HepG2 (cell line): Measurements from ENCODE around the gene CYP4X1. TPM values are rescaled to one million over a fixed set of nuclear protein-coding genes. Genes with fewer than 3 reads are reported as not detected.
"Not testable (repeated sequence)": the region's sequence is repeated elsewhere in the genome, so short reads cannot be mapped to it uniquely, and the experiment has no call there.

Source experiments
- ATAC-seq: fragments of 200-7000 bp; cut with Tn5 transposase; 3 replicates; pipeline ENCODE4 v1.9.1; 2020; ENCODE audit warnings: mild to moderate bottlenecking, moderate library complexity
- BruUV-seq: library from RNA; stranded (reverse); fragments of 400-500 nt; replicated peaks from 2 replicates; lab custom pipeline; 2021; lab: Mats Ljungman, UMichigan
- CTCF ChIA-PET: fragments of 300-600 bp; formaldehyde crosslinking; extraction: SDS; loops from one replicate; lab custom pipeline; 2021; ENCODE audit warnings: low total read pairs, inconsistent platforms, low intra/inter-chr PET ratio; lab: Yijun Ruan, JAX
- POLR2A ChIA-PET: fragments of 350-600 bp; sonication (Branson Sonifier 250); formaldehyde crosslinking; loops from one replicate; lab custom pipeline; 2020; ENCODE audit warnings: antibody characterized with exemption, inconsistent platforms; lab: Yijun Ruan, JAX
- DNase-seq: peaks from one replicate; pipeline ENCODE4 v3.0.0-alpha.2; 2015; ENCODE audit warnings: low spot score
- FAIRE-seq: peaks from 3 replicates; lab custom pipeline; 2011; peaks lifted over from hg19 to GRCh38; lab: Jason Lieb, UNC
- H2AFZ ChIP-seq: one replicate; pipeline ENCODE4 v1.6.1; 2011; ENCODE audit warnings: low read length, inconsistent platforms
- H3K27ac ChIP-seq: fragments of 300-600 bp; 3 replicates; pipeline ENCODE4 v1.8.0; 2011; ENCODE audit warnings: mixed run types, mild to moderate bottlenecking, mixed read lengths, low read length, inconsistent platforms; ENCODE audit not compliant: insufficient read depth; ENCODE audit errors: extremely low read length
- H3K27me3 ChIP-seq, 2 experiments: fragments of 200-600 bp in 1 of 2; 2 replicates in 1 of 2; 3 replicates in 1 of 2; pipeline versions ENCODE4 v1.6.0 to v1.8.0; 2011; ENCODE audit warnings: low read length in 2 of 2, mild to moderate bottlenecking in 2 of 2, moderate library complexity in 2 of 2, inconsistent platforms in 1 of 2; ENCODE audit not compliant: insufficient read depth in 2 of 2, control insufficient read depth in 1 of 2
- H3K36me3 ChIP-seq, 2 experiments: fragments of 200-600 bp in 1 of 2; replicated peaks in 1 of 2; 2 replicates in 1 of 2; 3 replicates in 1 of 2; pipeline versions ENCODE4 v1.5.1 to v1.8.0; 2011; ENCODE audit warnings: low read length in 2 of 2, inconsistent platforms in 1 of 2; ENCODE audit not compliant: insufficient read depth in 2 of 2, control insufficient read depth in 1 of 2
- H3K4me1 ChIP-seq: 2 replicates; pipeline ENCODE4 v1.5.1; 2012; ENCODE audit warnings: low read length, inconsistent platforms; ENCODE audit not compliant: insufficient read depth
- H3K4me2 ChIP-seq: 2 replicates; pipeline ENCODE4 v1.6.0; 2011; ENCODE audit warnings: low read depth, low read length, inconsistent platforms
- H3K4me3 ChIP-seq, 3 experiments: fragments of 200-600 bp in 1 of 3; sonication (generic), shearing (Covaris generic) in 1 of 3; replicated peaks in 1 of 3; 2 replicates each; pipeline ENCODE4 v1.5.1; 2011 to 2016; ENCODE audit warnings: low read length in 3 of 3, inconsistent platforms in 2 of 3, low read depth in 2 of 3, mild to moderate bottlenecking in 2 of 3, control low read depth in 1 of 3, mixed read lengths in 1 of 3; ENCODE audit not compliant: insufficient read depth in 1 of 3
- H3K79me2 ChIP-seq: one replicate; pipeline ENCODE4 v1.6.1; 2011; ENCODE audit warnings: low read length, inconsistent platforms; ENCODE audit not compliant: insufficient read depth
- H3K9ac ChIP-seq: 2 replicates; pipeline ENCODE4 v1.6.0; 2011; ENCODE audit warnings: mild to moderate bottlenecking, low read depth, low read length, inconsistent platforms; ENCODE audit not compliant: insufficient read depth
- H3K9me3 ChIP-seq: 2 replicates; pipeline ENCODE4 v1.5.1; 2012; ENCODE audit warnings: mild to moderate bottlenecking, low read length
- H4K20me1 ChIP-seq: 2 replicates; pipeline ENCODE4 v1.6.0; 2011; ENCODE audit warnings: inconsistent platforms, mild to moderate bottlenecking, low read length, moderate library complexity; ENCODE audit not compliant: insufficient read depth
- CEBPG ChIP-seq: IDR thresholded peaks from 2 replicates; pipeline ENCODE4 v1.6.1; 2016
- CTCF ChIP-seq: sonication (generic); formaldehyde crosslinking; IDR thresholded peaks from 2 replicates; pipeline ENCODE4 v1.5.0; 2020; ENCODE audit warnings: mild to moderate bottlenecking, missing genetic modification reagents, moderate library complexity
- STAG1 ChIP-seq: sonication (generic); formaldehyde crosslinking; IDR thresholded peaks from 2 replicates; pipeline ENCODE4 v1.4.0; 2020; ENCODE audit warnings: missing genetic modification reagents
- WGBS: methylation state at CpG from one replicate; pipeline ENCODE4 v1.1.6; 2017; ENCODE audit warnings: low lambda C conversion rate; 5-methylcytosine and 5-hydroxymethylcytosine counted together
- in situ Hi-C: cut with HindIII; loops from 2 replicates; pipeline ENCODE4 v1.10.0; 2017; ENCODE audit warnings: low pct_unique_long_range_greater_than_20kb; ENCODE audit not compliant: extremely low pct_ligation_motif_present
- intact Hi-C: fragments of 100-400 bp; cut with micrococcal nuclease; formaldehyde crosslinking; loops from one replicate; pipeline ENCODE4 v1.10.0; 2022; ENCODE audit not compliant: unreplicated experiment
- polyA plus RNA-seq, 8 experiments: library from polyadenylated mRNA; depleted of rRNA in 3 of 8; stranded (reverse) in 7 of 8; unstranded in 1 of 8; fragments of >200 nt; fragmentation: Illumina TruSeq in 4 of 8; extraction: Trizol in 4 of 8; gene quantifications; 2 replicates each; pipeline versions ENCODE4 v1.2.1 to v1.2.3, GENCODE V29; 2011 to 2016; ENCODE audit warnings: low read depth in 4 of 8, missing spikeins in 1 of 8, mixed read lengths in 1 of 8; ENCODE audit not compliant: insufficient read depth in 1 of 8
- total RNA-seq, 5 experiments: library from RNA; depleted of rRNA; stranded (reverse); fragments of >200 nt; fragmentation: Illumina TruSeq; extraction: Trizol; gene quantifications; 2 replicates each; pipeline ENCODE4 v1.2.3, GENCODE V29; 2016; ENCODE audit warnings: low read depth in 1 of 5

Gene CYP4X1
- total and polyA plus RNA-seq, 2 of the 13 experiments (the other 11 are each of a cell fraction or from before 2014, with no cell fraction given): 0.07 TPM; not detected in 1

- H3K27me3 ChIP-seq, H3K4me1 ChIP-seq, H4K20me1 ChIP-seq, ATAC-seq, H3K36me3 ChIP-seq, FAIRE-seq, H3K9me3 ChIP-seq, in situ Hi-C loops, BruUV-seq, H3K79me2 ChIP-seq, CTCF ChIA-PET, H3K4me3 ChIP-seq, POLR2A ChIA-PET, intact Hi-C loops, H2AFZ ChIP-seq, H3K9ac ChIP-seq, H3K27ac ChIP-seq, H3K4me2 ChIP-seq, DNase-seq: not testable (repeated sequence)
- 0% methylated on average over 3 of the region's 4 CpGs for WGBS
Observed at GRCh38 chr1:47069080-47069479, 45.6 kb downstream of the CYP4X1 start.

DNA sequence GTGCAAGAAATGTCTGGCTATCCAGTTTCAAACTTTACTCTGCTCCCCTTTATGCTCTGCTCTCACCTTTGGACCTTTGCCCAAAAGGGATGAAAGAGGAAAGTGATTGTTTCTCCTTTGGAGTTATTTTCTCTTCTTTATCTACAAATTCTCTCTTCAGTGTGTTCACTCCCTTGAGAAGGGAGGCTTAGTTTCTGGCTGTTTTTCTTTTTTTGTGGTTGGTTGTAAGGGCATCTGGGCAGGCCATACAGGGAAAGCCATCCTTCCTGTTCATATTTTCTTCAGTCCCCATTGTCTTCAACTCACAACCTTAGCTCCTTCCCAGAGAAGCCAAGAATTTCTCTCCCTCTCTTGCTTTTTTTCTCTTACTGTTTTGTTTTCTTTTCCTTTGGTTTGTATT lies 46.0 kb downstream of the CYP4X1 start:
- FAIRE-seq: peak; percentile 8
- H3K4me2 ChIP-seq, BruUV-seq, H3K27me3 ChIP-seq, ATAC-seq, H4K20me1 ChIP-seq, H3K4me1 ChIP-seq, H3K9me3 ChIP-seq, intact Hi-C loops, H3K27ac ChIP-seq, H3K4me3 ChIP-seq, in situ Hi-C loops, DNase-seq, H3K36me3 ChIP-seq, H3K79me2 ChIP-seq, CTCF ChIA-PET, POLR2A ChIA-PET, H2AFZ ChIP-seq, H3K9ac ChIP-seq: not testable (repeated sequence)

DNA sequence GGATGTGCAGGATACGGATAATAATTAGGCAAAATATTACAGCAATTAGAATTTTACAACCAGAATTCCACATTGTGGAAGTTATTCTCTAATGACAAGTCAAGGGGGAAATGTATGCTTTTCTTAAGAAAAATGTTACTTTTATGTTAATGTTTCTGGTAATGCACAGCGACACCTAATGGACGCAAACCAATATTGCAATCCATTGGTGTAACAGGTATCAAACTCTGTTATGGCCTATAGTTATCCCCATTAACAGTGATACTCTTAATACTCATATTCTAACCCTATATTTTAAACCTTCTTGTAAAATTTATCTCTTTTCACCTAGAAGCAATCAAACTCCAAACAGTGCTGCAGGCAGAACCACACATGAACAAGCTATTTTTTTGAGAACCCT lies 65.9 kb downstream of the CYP4X1 start:
- ATAC-seq, BruUV-seq, H2AFZ ChIP-seq, POLR2A ChIA-PET, H3K4me2 ChIP-seq, H3K79me2 ChIP-seq: not testable (repeated sequence)
- CTCF ChIA-PET: interaction anchor here (1.2 kb wide), 1 partner anchor 341 kb away, joined by 3 read pairs; no protein-coding TSS in a partner anchor
- TF ChIP-seq STAG1 (CRISPR knock-in tag): peak; percentile 48
- peak; percentile 45 for TF ChIP-seq CTCF (CRISPR knock-in tag)
- 0 out of 2 replicates have a peak, but pooled peaks have one; percentile 12 for TF ChIP-seq CEBPG (CRISPR knock-in tag)
- TF ChIP-seq, all 625 proteins: peak for 3; not testable (repeated sequence) for 622
- intact Hi-C loops, H3K4me3 ChIP-seq, H3K9me3 ChIP-seq, H3K36me3 ChIP-seq, H4K20me1 ChIP-seq, H3K9ac ChIP-seq, H3K27ac ChIP-seq, FAIRE-seq, H3K27me3 ChIP-seq, H3K4me1 ChIP-seq, in situ Hi-C loops: not testable (repeated sequence)
- peak; percentile 8 for DNase-seq
- WGBS: 2% methylated on average over 3 of the region's 3 CpGs
